Endometrial microvascular endothelial cells (primary cell): ENCODE data around the gene IMPDH2. TPM values are rescaled to one million over a fixed set of nuclear protein-coding genes. Genes with fewer than 3 reads are reported as not detected.

Source experiments
- in situ Hi-C: cut with HindIII; loops from 2 replicates; pipeline ENCODE4 v1.10.0; 2017; ENCODE audit warnings: low sequenced_read_pairs, low pct_unique_long_range_greater_than_20kb; ENCODE audit errors: inconsistent ontology term
- total RNA-seq: library from RNA; depleted of rRNA; stranded (reverse); fragments of >200 nt; gene quantifications from one replicate; pipeline ENCODE4 v1.2.3, GENCODE V29; 2015; ENCODE audit errors: inconsistent ontology term

Gene IMPDH2
- total RNA-seq, 1 donor from 2014 or later, result 327 TPM

DNA sequence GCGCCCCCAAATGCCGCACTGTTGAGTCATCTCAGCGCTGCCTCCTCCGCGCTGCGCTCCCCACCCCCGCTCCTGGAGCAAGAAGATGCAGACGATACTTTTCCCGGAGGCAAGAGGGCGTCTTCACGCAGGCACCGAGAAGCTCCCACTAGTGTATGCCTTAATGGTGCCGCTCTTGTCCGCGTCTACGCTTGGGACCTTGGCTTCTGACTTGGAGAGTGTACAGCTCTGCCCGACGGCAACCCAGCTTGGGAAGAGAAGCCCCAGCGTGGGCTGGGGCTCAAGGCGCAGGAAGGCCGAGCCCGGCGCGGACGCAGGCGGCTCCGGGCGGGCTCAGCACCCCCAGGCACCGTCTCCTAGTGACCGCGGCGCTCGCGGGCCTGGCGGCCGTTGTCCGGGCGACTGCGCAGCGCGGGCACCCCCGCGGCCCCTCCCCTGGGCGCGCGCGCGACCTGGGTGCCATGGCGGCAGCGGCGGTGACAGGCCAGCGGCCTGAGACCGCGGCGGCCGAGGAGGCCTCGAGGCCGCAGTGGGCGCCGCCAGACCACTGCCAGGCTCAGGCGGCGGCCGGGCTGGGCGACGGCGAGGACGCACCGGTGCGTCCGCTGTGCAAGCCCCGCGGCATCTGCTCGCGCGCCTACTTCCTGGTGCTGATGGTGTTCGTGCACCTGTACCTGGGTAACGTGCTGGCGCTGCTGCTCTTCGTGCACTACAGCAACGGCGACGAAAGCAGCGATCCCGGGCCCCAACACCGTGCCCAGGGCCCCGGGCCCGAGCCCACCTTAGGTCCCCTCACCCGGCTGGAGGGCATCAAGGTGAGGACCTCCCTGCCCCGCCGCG lies 39.2 kb downstream of the IMPDH2 start, which contains the start of gene P4HTM:
TSS of gene P4HTM (plus strand) at position 446 of the 840 bp plus-strand sequence. CDS start at position 462, 16 bp downstream.
- in situ Hi-C loops, result no loop called here

DNA sequence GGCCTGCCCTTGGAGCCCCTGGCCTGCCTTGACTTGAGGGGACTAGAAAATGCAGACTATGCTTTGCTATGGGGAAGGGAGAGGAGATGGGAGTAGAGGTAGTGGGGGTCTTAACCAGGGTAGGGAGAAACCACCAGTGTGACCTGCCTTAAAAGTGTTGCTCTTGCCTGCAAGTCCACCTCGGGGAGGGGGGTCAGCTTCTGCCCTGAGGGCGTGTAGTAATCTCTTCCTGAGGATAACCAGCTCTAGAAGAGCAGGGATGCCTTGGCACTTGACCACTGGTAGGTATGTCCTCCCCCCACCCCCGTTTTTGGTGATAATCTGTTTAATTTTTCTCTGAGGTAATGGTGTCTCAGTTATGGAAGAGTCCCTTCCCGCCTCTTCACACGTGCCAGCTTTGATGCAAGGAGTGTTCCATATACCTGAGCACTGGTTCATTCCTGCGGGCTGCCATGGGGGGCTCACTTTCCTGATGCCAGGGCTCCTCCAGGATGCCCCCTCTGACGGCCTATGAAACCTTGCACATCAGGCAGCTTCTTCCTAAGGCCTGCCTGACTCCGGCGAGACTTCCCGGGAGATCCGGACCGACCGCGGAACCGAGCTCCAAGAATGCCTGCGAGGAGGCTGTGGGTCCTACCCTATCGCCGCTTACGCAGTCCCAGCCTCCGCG lies 39.9 kb downstream of the IMPDH2 start:
- in situ Hi-C loops, result no loop called here

DNA sequence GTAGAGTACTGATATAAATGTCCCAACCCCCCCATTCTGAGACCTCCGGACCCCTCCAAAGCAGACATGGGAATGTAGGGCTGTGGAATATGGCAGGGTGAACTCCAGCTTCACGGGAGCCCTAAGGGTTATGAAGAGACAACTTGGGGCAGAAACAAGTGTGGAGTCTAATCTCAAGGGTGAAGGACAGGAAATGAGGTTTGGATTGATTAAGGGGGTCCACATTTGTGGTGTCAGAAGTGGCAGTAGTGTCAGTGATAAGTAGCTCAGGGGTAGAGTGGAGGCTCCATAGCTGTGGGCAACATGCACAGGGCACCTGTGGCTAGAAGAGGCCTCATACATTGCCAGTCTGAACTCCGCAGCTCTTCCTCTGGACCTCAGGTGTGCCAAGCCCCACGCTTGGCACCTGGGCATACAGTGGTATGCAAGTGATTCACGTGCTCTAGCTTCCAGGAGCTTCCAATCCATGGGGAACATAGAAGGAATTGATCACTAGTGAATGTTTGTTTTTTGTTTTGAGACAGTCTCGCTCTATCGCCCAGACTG lies 43.3 kb downstream of the IMPDH2 start:
- in situ Hi-C loops, result no loop called here

DNA sequence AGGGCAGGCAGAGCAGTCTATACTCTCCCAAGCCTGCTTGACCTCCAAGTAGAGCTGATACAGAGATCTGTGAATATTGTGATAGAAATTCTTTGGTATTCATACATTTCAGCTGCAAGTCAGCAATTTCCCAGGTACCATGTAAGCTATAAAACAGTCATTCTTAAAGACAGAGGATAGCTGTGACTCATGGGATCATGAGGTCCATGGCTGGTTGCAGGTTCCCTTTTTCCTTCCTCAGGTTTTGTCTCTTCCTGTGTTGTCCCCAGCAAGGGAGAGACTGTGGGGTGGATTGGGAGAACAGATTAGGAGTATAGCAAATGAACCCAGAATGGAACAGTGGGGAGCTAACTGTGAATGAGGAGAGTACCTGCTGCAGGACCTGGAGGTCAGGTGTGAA lies 44.5 kb downstream of the IMPDH2 start:
- in situ Hi-C loops, result no loop called here

DNA sequence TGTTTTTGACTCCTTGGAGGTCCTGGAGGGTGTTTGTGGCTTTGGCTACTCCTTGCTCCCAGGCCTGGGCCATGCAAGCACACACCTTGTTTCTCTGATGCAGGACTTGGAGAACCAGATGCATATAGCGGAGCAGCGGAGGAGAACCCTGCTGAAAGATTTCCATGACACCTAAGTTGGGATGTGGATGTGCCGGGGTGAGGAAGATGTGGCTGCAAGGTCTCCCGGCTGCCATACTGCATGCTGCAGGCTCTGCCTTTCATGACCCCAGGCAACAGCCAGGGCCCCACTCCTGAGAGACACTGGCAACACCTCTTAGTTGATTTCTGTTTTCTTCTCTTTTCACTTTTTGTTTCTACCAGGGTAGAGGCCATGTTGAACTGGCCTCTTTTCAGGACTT lies 46.1 kb downstream of the IMPDH2 start:
- in situ Hi-C loops, result no loop called here

DNA sequence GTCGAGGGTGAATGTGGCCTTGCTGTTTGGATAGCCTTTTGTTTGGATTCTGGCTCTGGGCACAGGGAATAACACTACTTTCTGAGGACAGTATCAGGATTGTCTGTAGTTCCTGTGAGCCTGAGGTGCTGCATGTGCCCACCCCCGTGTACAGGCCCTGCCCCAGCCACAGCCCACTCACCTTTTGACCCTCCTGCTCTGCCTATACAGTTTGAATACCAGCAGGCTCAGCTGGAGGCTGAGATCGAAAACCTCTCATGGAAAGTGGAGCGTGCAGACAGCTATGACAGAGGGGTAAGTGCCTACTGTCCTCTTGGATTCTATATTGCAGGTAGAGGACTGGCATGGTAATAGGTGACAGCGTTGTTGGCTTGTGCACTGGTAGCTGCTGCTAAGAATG lies 46.5 kb downstream of the IMPDH2 start:
- in situ Hi-C loops, result no loop called here

DNA sequence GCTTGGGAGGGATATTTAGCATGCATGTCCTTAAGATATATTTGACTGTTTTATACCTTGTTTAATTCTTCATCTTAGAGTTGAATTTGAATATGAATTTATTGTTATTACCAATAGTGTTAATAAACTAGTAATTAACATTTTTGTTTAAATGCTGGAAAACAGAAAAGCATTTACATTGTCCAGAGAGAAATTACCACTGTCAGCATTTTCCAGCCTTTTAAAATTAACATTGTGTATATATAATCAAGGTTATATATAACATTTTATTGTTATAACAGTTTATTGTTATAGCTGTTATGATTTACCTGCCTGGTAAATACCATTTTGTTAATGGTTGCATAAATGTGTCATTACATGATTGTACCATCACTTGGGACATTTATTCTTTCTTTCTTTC lies 47.2 kb downstream of the IMPDH2 start:
- in situ Hi-C loops, result no loop called here

DNA sequence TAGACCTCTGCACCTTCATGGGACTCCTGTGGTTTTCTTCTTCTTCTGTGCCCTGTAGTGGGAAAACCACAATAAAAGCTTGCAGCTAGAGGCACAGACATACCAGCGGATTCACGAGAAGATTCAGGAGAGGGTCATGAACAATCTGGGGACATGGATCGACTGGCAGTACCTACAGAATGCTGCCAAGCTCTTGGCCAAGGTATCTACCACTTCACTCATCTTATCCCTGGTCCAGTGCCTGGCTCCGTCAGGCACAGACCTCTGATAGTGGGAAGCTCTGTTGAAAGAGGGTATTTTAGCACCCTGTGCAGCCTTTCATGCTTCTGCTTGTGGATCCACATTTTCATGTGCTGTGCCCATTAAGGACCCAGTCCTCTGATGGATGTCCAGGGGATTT lies 48.9 kb downstream of the IMPDH2 start:
- in situ Hi-C loops, result no loop called here

DNA sequence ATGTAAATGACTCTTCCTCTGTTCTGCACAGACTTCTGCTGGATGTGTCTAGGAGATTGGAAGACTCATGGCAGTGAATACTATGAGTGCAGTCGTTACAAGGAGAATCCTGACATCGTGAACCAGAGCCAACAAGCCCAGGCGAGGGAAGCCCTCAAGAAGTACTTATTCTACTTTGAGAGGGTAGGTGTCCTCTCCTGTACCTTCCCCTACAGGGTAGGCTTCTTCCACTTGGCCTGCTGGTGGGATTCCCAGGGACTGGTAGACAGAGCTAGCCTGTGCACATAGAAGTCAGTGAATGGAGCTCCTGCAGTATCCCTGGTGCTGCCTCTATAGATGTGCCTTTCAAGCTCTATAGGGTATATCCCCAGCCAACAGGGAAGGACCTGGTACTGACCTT lies 49.7 kb downstream of the IMPDH2 start:
- in situ Hi-C loops, result no loop called here

Other genes starting within 250 kb of the IMPDH2 start
- 56.1 TPM for gene PRKAR2A, start 181.5 kb downstream of the IMPDH2 start, total RNA-seq
- gene SLC25A20, start 130.5 kb downstream of the IMPDH2 start, total RNA-seq, result 43.4 TPM
- gene ARIH2, start 110.6 kb downstream of the IMPDH2 start, total RNA-seq, result 53.2 TPM
- 18.5 TPM for gene P4HTM, start 39.2 kb downstream of the IMPDH2 start, total RNA-seq
- gene WDR6, start 22.0 kb downstream of the IMPDH2 start, total RNA-seq, result 103 TPM
- gene DALRD3, start 10.8 kb downstream of the IMPDH2 start, total RNA-seq, result 48.6 TPM
- gene NDUFAF3, start 7.3 kb downstream of the IMPDH2 start, total RNA-seq, result 129 TPM
- gene QRICH1, start 64.7 kb upstream of the IMPDH2 start, total RNA-seq, result 60.3 TPM
- 280 TPM for gene QARS1, start 75.4 kb upstream of the IMPDH2 start, total RNA-seq
- gene USP19, start 91.4 kb upstream of the IMPDH2 start, total RNA-seq, result 37.3 TPM
- gene LAMB2, start 103.7 kb upstream of the IMPDH2 start, total RNA-seq, result 315 TPM
- 26.7 TPM for gene CCDC71, start 136.9 kb upstream of the IMPDH2 start, total RNA-seq
- 24.7 TPM for gene KLHDC8B, start 142.2 kb upstream of the IMPDH2 start, total RNA-seq
- 0.74 TPM for gene C3orf62, start 247.8 kb upstream of the IMPDH2 start, total RNA-seq